Measurements from ENCODE around the gene PDE4B.

PDE4B gene

GRCh38 chr1:65792669-65793358 lies at the start of gene PDE4B:
Gene PDE4B (plus strand): TSS chr1:65792895.
- in situ Hi-C loops (cut with MboI; ENCODE audit: low sequenced_read_pairs) = no loop called here

- in situ Hi-C loops (cut with MboI; ENCODE audit: low sequenced_read_pairs) = no loop called here
Measured at GRCh38 chr1:65744731-65745130, 48.0 kb upstream of the PDE4B start.

- in situ Hi-C loops (cut with MboI; ENCODE audit: low sequenced_read_pairs) = no loop called here
Measured at GRCh38 chr1:65751961-65752360, 40.7 kb upstream of the PDE4B start.

- in situ Hi-C loops (cut with MboI; ENCODE audit: low sequenced_read_pairs) = no loop called here
Measured at GRCh38 chr1:65756616-65757015, 36.1 kb upstream of the PDE4B start.

GRCh38 chr1:65757531-65757930 lies 35.2 kb upstream of the PDE4B start:
- in situ Hi-C loops (cut with MboI; ENCODE audit: low sequenced_read_pairs) = no loop called here

- in situ Hi-C loops (cut with MboI; ENCODE audit: low sequenced_read_pairs) = no loop called here
Measured at GRCh38 chr1:65758128-65758527, 34.6 kb upstream of the PDE4B start.

- in situ Hi-C loops (cut with MboI; ENCODE audit: low sequenced_read_pairs) = no loop called here
Measured at GRCh38 chr1:65759516-65759915, 33.2 kb upstream of the PDE4B start.

- in situ Hi-C loops (cut with MboI; ENCODE audit: low sequenced_read_pairs) = no loop called here
Measured at GRCh38 chr1:65762081-65762862, 30.4 kb upstream of the PDE4B start.

- in situ Hi-C loops (cut with MboI; ENCODE audit: low sequenced_read_pairs) = no loop called here
Measured at GRCh38 chr1:65764052-65764451, 28.6 kb upstream of the PDE4B start.

GRCh38 chr1:65765631-65766030 lies 27.1 kb upstream of the PDE4B start:
- in situ Hi-C loops (cut with MboI; ENCODE audit: low sequenced_read_pairs) = no loop called here

GRCh38 chr1:65769636-65770035 lies 23.1 kb upstream of the PDE4B start:
- in situ Hi-C loops (cut with MboI; ENCODE audit: low sequenced_read_pairs) = no loop called here

GRCh38 chr1:65772607-65773006 lies 20.1 kb upstream of the PDE4B start:
- in situ Hi-C loops (cut with MboI; ENCODE audit: low sequenced_read_pairs) = no loop called here

- in situ Hi-C loops (cut with MboI; ENCODE audit: low sequenced_read_pairs) = no loop called here
Measured at GRCh38 chr1:65773391-65774123, 19.1 kb upstream of the PDE4B start.

GRCh38 chr1:65788762-65789161 lies 3.9 kb upstream of the PDE4B start:
- in situ Hi-C loops (cut with MboI; ENCODE audit: low sequenced_read_pairs) = no loop called here

- in situ Hi-C loops (cut with MboI; ENCODE audit: low sequenced_read_pairs) = no loop called here
Measured at GRCh38 chr1:65791396-65791795, 1.3 kb upstream of the PDE4B start.

GRCh38 chr1:65791801-65792668 lies 660 bp upstream of the PDE4B start:
- in situ Hi-C loops (cut with MboI; ENCODE audit: low sequenced_read_pairs) = no loop called here

- in situ Hi-C loops (cut with MboI; ENCODE audit: low sequenced_read_pairs) = no loop called here
Measured at GRCh38 chr1:65793359-65793732, 651 bp downstream of the PDE4B start.

GRCh38 chr1:65795311-65795710 lies 2.6 kb downstream of the PDE4B start:
- in situ Hi-C loops (cut with MboI; ENCODE audit: low sequenced_read_pairs) = no loop called here

GRCh38 chr1:65799601-65800000 lies 6.9 kb downstream of the PDE4B start:
- in situ Hi-C loops (cut with MboI; ENCODE audit: low sequenced_read_pairs) = no loop called here

GRCh38 chr1:65804584-65804983 lies 11.9 kb downstream of the PDE4B start:
- in situ Hi-C loops (cut with MboI; ENCODE audit: low sequenced_read_pairs) = no loop called here

- in situ Hi-C loops (cut with MboI; ENCODE audit: low sequenced_read_pairs) = no loop called here
Measured at GRCh38 chr1:65812065-65812464, 19.4 kb downstream of the PDE4B start.
